ENCODE data around the gene AKAP1.

AKAP1 gene

GRCh38 chr17:57135789-57136291 lies 50.8 kb downstream of the AKAP1 start:
- DNase-seq: no peak

GRCh38 chr17:57136355-57136754 lies 51.3 kb downstream of the AKAP1 start:
- DNase-seq: no peak

- no peak for DNase-seq
Observed at GRCh38 chr17:57138030-57138911, 53.2 kb downstream of the AKAP1 start.

GRCh38 chr17:57138956-57139576 lies 54.0 kb downstream of the AKAP1 start:
- DNase-seq: no peak

GRCh38 chr17:57140316-57140715 lies 55.3 kb downstream of the AKAP1 start:
- no peak for DNase-seq

GRCh38 chr17:57142925-57143324 lies 57.9 kb downstream of the AKAP1 start:
- DNase-seq: no peak

GRCh38 chr17:57143361-57143760 lies 58.3 kb downstream of the AKAP1 start:
- no peak for DNase-seq

GRCh38 chr17:57143919-57144318 lies 58.9 kb downstream of the AKAP1 start:
- DNase-seq: no peak

GRCh38 chr17:57144567-57144966 lies 59.5 kb downstream of the AKAP1 start:
- DNase-seq: no peak

- DNase-seq: no peak
Observed at GRCh38 chr17:57145347-57145746, 60.3 kb downstream of the AKAP1 start.

- DNase-seq: no peak
Observed at GRCh38 chr17:57146273-57146672, 61.2 kb downstream of the AKAP1 start.

GRCh38 chr17:57151798-57152197 lies 66.8 kb downstream of the AKAP1 start:
- no peak for DNase-seq

- no peak for DNase-seq
Observed at GRCh38 chr17:57152967-57153528, 68.0 kb downstream of the AKAP1 start.

GRCh38 chr17:57154921-57155320 lies 69.9 kb downstream of the AKAP1 start:
- DNase-seq: no peak

GRCh38 chr17:57158325-57158724 lies 73.3 kb downstream of the AKAP1 start:
- DNase-seq: no peak

- no peak for DNase-seq
Observed at GRCh38 chr17:57158795-57159194, 73.7 kb downstream of the AKAP1 start.

GRCh38 chr17:57160624-57161023 lies 75.6 kb downstream of the AKAP1 start:
- DNase-seq: no peak

GRCh38 chr17:57164814-57165213 lies 79.8 kb downstream of the AKAP1 start:
- DNase-seq: no peak

- no peak for DNase-seq
Observed at GRCh38 chr17:57165754-57166153, 80.7 kb downstream of the AKAP1 start.

GRCh38 chr17:57166803-57167202 lies 81.8 kb downstream of the AKAP1 start:
- no peak for DNase-seq

- DNase-seq: no peak
Observed at GRCh38 chr17:57168695-57169094, 83.6 kb downstream of the AKAP1 start.

- no peak for DNase-seq
Observed at GRCh38 chr17:57170866-57171265, 85.8 kb downstream of the AKAP1 start.
